ENCODE measurements around the gene ALKBH4.
"Not testable (repeated sequence)": the region's sequence is repeated elsewhere in the genome, so short reads cannot be mapped to it uniquely, and the experiment has no call there.

Gene ALKBH4

DNA sequence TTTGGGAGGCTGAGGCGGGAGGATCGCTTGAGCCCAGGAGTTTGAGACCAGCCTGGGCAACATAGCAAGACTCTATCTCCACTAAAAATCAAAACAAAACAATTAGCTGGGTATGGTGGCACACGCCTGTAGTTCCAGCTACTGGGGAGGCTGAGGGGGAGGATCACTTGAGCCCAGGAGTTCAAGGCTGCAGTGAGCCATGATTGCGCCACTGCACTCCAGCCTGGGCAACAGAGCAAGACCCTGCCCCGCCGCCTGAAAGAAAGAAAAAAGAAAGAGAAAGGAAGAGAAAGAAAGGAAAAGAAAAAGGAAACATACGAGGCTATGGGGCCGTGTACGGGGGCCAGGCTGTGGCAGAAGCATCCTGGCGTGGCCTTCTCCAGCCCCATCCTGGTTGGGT, 9.7 kb downstream of the ALKBH4 start:
- not testable (repeated sequence) for DNase-seq (ENCODE audit: low spot score)

DNA sequence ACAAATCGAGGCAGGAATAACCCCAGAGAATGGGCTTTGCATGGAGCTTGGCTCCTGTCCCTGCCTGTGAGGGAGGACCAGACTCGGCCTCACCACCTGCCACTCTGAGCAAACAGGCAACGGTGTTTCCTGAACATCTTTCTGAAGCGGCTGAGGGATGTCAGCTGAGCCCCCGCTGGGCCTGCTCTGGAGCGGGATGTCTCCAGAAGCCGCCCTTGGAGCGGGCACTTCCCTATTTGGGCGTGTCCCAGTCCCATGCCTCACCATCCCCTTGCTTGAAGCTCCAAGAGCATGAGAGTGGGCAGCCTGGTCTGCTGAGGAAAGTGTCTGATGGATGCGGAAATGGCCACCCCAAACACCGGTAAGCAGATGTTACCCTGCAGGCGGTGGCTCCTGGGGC, 10.2 kb downstream of the ALKBH4 start:
- no peak for DNase-seq (ENCODE audit: low spot score)

GRCh38 chr7:102453319-102453718, 11.3 kb downstream of the ALKBH4 start:
- no peak for DNase-seq (ENCODE audit: low spot score)

DNA sequence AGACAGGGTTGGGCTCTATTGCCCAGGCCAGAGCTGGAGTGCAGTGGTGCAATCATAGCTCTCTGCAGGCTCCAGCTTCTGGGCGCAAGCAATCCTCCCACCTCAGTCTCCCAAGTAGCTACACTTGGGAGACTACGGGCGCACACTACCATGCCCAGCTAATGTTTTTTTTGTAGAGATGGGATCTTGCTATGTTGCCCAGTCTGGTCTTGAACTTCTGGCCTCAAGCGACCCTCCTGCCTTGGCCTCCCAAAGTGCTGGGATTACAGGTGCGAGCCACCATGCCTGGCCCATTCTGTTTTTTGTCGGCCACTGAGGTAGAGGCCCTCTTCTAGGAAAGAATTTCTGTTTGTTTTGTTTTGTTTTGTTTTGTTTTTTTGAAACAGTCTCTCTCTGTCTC, 12.2 kb downstream of the ALKBH4 start:
- no peak for DNase-seq (ENCODE audit: low spot score)

- peak; percentile 88 for DNase-seq (ENCODE audit: low spot score)
Observed at GRCh38 chr7:102451371-102452054, 13.2 kb downstream of the ALKBH4 start.

- no peak for DNase-seq (ENCODE audit: low spot score)
Observed at GRCh38 chr7:102450242-102450641, 14.4 kb downstream of the ALKBH4 start.

DNA sequence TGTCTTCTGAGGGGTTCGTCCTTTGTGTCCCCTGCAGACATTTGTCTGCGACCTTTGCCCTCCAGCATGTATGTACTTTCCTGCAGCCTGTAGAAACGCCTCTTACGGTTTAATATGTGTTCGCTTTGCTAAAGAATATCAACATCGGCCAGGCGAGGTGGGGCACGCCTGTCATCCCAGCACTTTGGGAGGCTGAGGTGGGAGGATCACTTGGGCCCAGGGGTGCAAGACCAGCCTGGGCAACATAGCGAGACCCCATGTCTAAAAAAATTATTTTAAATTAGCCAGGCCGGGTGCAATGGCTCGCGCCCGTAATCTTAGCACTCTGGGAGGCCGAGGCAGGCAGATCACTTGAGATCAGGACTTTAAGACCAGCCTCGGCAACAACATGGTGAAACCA, 15.5 kb downstream of the ALKBH4 start:
- no peak for DNase-seq (ENCODE audit: low spot score)

DNA sequence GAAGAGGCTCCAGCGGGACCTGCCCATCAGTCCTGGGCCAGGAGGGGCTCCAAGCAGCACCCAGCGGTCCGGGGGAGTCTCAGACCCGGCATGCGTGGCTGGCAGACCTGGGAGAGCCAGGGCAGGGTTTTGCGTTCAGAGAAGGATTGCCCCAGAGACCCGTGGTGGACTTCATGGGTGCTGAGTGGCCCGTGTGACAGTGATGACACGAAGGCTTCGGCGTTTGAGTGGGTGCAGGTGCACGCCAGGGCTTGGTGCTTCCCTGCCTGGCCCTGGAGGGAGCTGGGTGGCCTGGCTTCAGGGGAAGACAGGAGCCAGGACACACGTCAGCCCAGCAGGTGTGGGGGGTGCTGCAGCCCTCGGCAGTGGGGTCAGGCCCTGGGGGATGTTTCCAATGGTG, 17.4 kb downstream of the ALKBH4 start:
- no peak for DNase-seq (ENCODE audit: low spot score)

DNA sequence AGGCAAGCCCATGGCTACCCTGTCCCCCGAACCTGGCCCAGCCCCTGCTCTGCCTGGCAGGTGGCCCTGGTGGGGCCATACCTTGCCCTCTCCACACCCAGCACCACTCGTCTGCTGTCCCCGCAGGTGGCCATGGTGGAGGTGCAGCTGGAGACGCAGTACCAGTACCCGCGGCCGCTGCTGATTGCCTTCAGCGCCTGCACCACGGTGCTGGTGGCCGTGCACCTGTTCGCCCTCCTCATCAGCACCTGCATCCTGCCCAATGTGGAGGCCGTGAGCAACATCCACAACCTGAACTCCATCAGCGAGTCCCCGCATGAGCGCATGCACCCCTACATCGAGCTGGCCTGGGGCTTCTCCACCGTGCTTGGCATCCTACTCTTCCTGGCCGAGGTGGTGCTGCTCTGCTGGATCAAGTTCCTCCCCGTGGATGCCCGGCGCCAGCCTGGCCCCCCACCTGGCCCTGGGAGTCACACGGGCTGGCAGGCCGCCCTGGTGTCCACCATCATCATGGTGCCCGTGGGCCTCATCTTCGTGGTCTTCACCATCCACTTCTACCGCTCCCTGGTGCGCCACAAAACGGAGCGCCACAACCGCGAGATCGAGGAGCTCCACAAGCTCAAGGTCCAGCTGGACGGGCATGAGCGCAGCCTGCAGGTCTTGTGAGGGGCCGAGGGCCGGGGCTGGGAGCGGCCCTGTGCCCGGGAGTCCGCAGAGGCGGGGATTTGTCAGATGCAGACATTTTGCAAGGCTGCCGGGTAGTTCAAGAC, 18.1 kb downstream of the ALKBH4 start:
- DNase-seq (ENCODE audit: low spot score): no peak

GRCh38 chr7:102445674-102446071, 19.0 kb downstream of the ALKBH4 start:
- DNase-seq (ENCODE audit: low spot score): no peak

- DNase-seq (ENCODE audit: low spot score): no peak
Observed at GRCh38 chr7:102444961-102445673, 19.5 kb downstream of the ALKBH4 start.

DNA sequence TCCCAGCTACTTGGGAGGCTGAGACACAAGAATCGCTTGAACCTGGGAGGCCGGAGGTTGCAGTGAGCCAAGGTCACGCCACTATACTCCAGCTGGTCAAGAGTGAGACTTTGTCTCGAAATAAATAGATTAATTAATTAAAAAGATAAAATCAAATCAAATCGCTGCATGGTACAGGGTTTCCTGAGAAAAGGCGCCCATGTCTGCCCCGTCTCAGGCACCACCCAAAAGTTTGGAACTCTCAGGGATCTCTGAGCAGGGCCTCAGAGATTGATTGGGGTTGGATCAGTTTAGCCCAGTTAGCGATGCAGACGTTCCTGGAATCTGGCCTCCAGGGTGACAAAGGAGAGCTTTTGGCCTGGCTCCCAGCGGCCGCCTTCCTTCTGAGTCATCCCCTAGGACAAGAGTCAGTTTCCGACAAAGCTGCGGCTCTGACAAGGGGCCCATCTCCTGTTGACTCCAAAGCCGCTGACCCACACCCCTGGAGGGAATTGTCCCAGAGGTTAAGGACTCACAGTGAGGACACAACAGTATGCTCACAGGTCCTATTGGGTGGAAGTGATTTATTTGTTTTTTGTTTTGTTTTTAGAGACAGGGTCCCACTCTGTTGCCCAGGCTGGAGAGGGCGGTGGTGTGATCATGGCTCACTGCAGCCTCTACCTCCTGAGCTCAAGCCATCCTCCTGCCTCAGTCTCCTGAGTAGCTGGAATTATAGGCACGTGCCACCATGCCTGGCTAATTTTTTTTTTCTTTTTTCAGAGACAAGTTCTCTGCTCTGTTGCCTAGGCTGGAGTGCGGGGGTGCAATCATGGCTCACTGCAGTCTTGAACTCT, 24.5 kb downstream of the ALKBH4 start:
- DNase-seq (ENCODE audit: low spot score): peak; percentile 65

DNA sequence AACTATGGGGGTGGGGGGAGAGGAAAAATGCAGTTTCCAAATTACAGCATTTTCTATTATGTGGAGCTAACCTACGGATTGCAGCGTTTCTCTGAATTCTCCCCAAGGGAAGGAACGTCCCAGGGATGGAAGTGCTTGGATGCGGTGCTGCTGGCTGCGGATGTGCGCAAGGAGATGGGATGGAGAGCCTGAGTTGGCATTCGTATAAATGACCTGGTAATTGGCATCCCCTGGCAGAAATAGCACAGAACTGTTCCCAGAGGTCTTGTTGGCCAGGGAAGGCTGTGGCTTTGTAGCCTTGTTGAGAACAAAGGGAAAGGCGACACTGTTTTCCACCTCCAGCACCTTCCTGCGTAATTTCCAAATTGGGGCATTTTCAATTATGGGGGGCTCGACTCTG, 28.5 kb downstream of the ALKBH4 start:
- no peak for DNase-seq (ENCODE audit: low spot score)

DNA sequence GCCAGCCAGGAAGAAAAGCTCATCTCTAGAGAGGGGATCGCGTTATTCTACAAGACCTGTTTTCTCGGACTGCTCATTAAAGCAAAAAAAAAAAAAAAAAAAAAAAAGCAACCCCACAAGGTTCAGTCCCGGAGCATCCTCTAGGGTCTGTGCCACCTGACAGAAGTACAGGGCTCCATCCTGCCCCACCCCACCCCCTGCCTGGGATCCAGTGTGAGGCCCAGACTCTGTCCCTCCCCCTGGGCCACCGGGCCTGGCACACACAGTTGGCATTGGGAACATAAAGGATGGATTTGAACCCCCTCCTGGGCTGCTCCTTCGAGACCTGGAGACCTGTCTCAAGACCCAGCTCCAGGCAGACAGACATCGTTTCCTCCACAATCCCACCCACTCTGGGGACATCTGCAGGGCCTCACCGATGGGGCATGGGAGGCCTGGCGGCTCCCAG, 30.6 kb downstream of the ALKBH4 start:
- DNase-seq (ENCODE audit: low spot score): no peak

GRCh38 chr7:102433219-102434038, 31.2 kb downstream of the ALKBH4 start, which contains the start of gene ORAI2:
TSS of gene ORAI2 (plus strand) at chr7:102433575. CDS start at chr7:102438957, 5,382 bp downstream.
- DNase-seq (ENCODE audit: low spot score): peak; percentile 96

DNA sequence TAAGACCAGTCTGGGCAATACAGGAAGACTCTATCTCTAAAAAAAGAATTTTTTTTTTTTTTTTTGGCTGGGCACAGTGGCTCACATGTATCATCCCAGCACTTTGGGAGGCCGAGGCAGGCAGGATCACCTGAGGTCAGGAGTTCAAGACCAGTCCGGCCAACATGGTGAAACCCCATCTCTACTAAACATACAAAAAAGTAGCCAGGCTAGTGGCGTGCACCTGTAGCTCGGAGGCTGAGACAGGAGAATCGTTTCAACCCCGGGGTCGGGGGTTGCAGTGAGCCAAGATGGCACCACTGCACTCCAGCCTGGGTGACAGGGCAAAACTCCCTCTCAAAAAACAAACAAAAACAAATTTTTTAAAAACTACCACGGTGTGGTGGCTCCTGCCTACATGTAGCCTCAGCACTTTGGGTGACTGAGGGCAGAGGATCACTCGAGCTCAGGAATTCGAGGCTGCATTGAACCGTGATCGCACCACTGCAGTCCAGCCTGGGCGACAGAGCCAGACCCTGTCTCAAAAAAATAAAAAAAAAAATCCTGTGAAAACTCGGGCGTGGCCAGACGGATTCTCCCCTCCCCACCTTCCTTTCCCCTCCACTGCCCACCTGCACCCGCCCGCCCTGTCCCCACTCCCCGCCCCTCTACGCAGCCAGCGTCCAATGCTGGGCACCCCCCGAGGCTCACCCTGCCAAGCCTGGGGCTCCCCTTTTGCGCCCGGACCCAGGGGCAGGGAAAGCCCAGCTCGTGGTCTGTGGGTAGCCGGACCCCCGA, 32.0 kb downstream of the ALKBH4 start:
- DNase-seq (ENCODE audit: low spot score): no peak

- no peak for DNase-seq (ENCODE audit: low spot score)
Observed at GRCh38 chr7:102431617-102432298, 32.9 kb downstream of the ALKBH4 start.

DNA sequence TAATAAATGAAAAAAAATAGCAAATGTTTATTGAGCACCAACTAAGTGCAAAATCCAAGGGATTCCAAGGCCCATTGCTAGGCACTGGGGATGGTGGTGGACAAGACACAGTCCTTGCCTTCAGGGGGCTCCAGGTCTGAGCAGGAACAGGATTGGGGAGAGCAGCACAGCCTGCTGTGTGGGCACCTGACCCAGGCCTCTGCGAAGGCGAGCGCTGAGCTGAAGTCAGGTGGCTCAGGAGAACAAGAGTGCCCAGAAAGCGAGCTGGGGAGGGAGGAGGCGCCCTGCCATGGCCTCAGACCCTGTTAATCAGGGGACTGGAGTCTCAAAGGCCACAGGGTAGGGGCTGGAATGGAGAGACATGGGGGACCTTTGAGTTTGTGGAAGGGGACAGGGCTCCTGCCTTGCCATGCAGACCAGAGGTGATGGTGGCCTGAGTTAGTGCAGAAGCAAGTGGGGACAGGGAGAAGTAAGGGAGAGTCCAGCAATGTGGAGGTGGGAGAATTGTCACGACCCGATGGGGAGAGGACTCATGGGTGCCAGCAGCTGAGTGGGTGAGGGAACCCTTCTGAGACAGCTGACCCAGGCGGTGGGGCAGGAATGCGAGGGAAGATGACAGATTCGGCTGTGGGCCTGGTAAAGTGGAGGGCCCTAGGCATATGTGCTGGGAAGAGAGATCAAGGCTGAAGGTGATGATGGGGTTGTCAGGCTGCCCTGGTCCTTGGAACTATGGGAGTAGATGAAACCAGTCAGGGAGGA, 35.3 kb downstream of the ALKBH4 start:
- no peak for DNase-seq (ENCODE audit: low spot score)

GRCh38 chr7:102427019-102427405, 37.7 kb downstream of the ALKBH4 start:
- DNase-seq (ENCODE audit: low spot score): no peak
